RPMI7951 (cell line): ENCODE results near the gene HSPB9. TPM values are rescaled to one million over a fixed set of nuclear protein-coding genes. Genes with fewer than 3 reads are reported as not detected.
"Not testable (repeated sequence)": the region's sequence is repeated elsewhere in the genome, so short reads cannot be mapped to it uniquely, and the experiment has no call there.

Experiments used
- DNase-seq: peaks from one replicate; pipeline ENCODE4 v3.0.0-alpha.2; 2012; ENCODE audit warnings: low read depth
- total RNA-seq: library from RNA; depleted of rRNA; stranded (reverse); fragments of >200 nt; shearing (Covaris generic); gene quantifications from 2 replicates; pipeline ENCODE4 v1.2.3, GENCODE V29; 2014

The HSPB9 gene
- total RNA-seq, 1 experiment from 2014 or later: not detected

GRCh38 chr17:42118545-42118944, 4.1 kb upstream of the HSPB9 start:
- no peak for DNase-seq

DNA sequence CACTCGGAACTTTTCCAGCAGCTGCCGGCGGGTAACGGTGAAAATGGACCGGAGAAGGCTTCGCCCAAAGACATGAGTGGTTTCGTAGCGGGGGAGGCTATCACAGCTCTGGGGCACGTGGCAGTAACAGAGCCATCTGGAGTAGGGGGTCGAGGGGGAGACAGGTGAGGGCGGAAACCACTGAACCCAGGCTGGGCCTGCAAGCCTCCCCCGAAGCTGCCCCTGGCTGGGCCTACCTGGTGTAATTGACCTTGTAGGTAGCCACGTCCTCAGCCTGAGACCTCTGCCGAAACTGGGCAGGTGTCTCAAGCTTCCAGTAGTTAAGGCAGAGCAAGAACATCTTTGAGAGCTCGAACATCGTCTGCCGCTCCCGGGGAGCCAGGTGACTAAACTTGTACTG, 3.3 kb upstream of the HSPB9 start:
- no peak for DNase-seq

DNA sequence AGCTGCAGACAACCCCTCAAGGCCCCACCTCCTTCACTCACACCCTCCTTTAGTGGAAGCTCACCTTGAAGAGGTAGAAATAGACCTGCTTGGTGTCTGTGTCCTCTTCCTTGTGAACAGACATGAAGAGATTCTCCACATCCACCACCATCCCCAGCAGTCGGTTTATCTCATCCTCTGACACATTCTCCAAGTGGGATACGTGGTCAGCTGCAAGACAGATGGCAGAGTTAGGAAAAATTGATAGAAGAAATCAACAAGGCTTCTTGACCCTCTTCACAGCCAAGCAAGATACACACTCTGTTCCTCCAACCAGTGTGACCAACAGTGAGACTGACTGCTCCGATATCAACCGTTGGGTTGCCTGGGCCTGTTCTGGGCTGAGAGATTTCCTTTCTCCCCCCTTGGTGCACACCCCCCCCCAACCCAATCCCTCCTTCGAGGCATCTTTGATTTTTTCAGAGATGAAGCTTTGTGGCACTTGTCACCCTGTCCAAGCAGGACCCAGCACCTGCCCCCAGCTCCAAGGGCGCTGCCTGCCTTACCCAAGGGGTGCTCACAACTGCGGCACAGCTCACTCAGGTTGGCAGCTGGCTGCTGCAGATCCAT, 2.3 kb upstream of the HSPB9 start:
- no peak for DNase-seq

DNA sequence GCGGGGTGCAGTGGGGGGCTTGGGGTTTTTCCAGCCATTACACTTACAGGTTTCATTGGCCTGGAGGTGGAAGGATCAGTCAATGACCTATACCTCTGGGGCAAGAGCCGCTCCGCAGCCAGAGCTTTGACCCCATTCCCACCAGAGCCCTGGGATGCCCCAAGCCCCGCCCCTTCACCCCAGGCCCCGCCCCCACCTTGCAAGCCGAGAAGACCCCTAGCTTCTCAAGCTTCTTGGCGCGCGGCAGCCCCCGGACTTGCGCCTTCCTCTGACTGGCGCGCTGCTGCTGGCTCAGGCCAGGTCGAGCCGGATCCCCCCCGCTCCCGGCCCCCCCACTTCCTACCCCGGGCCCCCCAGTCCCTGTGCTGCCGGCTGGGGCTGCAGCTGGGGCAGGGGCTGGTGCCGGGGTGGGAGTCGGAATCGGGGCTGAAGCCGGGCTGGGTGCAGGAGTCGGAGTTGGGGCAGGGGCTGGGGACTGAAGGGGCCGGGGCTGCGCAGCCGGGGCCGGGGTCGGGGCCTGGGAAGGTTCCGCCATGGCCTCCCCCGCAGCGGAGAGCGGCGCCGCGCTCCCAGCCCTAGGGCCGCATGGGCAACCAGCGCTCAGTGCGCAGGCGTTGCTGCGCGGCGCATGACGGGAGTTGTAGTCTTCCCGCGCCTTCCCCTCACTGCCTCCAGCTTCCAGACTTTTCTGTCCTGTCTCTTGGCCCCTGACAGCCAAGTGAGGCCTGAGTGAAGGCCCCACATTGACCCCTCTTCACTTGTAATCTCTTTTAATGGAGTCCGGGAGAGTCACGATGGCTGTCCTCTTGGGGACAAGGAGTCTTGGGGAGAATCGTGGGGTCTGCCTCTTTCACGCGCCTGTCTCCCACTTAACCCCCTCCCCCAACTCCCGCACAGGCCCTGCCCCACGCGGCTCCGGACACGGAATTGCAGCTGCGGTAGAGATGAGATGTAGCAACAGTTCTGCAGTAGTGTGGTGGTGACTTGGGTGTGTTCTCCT, 1.5 kb upstream of the HSPB9 start, which contains the start of gene KAT2A:
TSS of gene KAT2A (minus strand) at position 598 of the 1,000 bp plus-strand sequence. CDS start at position 535, 63 bp downstream.
- peak; percentile 79 for DNase-seq

- DNase-seq: no peak
Measured at GRCh38 chr17:42124256-42124655, 1.7 kb downstream of the HSPB9 start.

- no peak for DNase-seq
Measured at GRCh38 chr17:42125565-42125964, 3.0 kb downstream of the HSPB9 start.

DNA sequence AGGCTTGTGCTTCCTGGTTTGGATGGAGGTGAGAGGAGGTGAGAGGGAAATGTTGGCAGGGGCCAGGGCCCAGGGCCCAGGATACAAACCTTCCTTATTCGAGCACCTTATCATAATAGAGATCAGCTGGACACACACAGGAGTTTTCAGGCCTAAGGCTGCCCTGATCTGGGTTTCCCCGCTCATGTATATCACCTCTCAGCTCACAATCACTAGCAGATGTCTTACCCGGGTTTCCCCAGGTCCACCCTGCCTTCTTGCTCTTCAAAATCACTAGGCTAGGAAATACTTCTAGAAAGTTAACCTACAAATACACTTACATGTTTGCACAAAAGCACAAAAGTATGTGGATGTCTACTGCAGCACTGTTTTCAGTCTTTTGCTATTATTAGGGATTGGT, 4.2 kb downstream of the HSPB9 start:
- no peak for DNase-seq

- DNase-seq: no peak
Measured at GRCh38 chr17:42127414-42127813, 4.8 kb downstream of the HSPB9 start.

- DNase-seq: no peak
Measured at GRCh38 chr17:42129109-42129837, 6.7 kb downstream of the HSPB9 start.

- DNase-seq: no peak
Measured at GRCh38 chr17:42130310-42130936, 7.8 kb downstream of the HSPB9 start.

DNA sequence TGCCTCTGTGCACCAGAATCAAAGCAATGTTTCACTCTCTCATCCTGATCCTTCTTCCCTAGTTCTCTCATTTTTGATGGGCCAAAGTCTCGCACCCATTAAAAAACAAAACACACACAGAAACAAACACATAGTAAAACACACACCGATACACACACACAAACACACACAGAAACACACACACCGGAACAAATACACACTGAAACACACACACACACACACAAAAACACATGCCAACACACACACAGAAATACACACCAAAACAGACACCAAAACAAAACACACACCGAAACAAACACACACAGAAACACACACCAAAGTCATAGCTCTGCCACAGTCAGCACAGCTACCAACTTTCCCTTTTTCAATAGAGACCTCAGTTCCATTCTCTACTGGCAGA, 8.6 kb downstream of the HSPB9 start:
- no peak for DNase-seq

- peak; percentile 53 for DNase-seq
Measured at GRCh38 chr17:42131981-42132432, 9.4 kb downstream of the HSPB9 start.

GRCh38 chr17:42132941-42133340, 10.3 kb downstream of the HSPB9 start:
- peak; percentile 88 for DNase-seq

- DNase-seq: no peak
Measured at GRCh38 chr17:42133461-42134041, 10.9 kb downstream of the HSPB9 start.

- no peak for DNase-seq
Measured at GRCh38 chr17:42135151-42135550, 12.5 kb downstream of the HSPB9 start.

DNA sequence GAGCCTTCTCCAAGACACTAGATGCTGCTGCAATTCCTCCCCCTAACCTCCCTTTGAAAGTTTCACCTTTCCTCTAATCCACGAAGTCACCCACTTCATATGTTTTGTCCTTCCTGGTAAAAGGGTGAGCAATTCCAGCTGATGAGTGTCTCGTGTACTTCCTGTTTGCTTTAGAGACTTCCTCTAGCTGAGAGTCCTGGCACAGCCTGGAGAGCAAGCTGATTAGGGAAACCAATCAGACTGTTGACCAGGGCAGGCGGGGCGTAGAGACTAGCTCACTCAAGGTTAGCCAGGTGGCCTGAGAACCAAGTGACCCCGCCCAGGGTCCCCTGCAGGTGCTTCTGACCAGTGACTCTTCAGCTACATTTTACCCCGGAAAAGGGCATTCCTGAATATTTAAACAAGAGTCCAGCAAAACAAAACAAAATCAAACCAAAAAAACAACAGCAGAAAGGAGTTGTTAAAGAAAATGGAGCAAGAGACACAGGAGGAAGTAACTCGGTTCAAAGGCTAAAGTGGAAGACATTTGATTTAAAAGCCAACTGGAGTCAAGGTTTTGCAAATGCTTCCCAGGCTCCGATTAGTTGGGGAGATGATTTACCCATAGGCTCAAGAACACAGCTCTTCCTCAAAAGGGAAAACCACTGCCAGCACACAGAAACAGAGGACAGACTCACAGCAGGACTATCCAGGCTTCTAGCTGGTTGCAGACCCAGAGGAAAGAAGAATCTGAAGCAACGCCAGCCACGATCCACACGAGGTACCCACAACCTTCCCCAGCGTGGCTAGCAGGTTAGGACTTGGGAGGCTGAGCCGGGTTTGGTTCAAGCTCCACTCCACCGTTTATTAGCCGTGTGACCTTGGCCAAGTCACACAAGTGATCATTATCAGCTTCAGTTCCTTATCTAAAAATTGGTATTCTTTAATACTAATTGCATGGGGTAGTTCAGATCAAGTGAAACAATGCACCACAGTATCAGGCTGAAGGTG, 13.4 kb downstream of the HSPB9 start:
- peak; percentile 40 for DNase-seq

GRCh38 chr17:42136654-42137051, 14.0 kb downstream of the HSPB9 start:
- no peak for DNase-seq

GRCh38 chr17:42138749-42139492, 16.3 kb downstream of the HSPB9 start:
- no peak for DNase-seq

- not testable (repeated sequence) for DNase-seq
Measured at GRCh38 chr17:42140690-42141089, 18.1 kb downstream of the HSPB9 start.
